Erythroblast (primary cell): Measurements from ENCODE around the gene VASN.

ENCODE experiments used
- GATA1 ChIP-seq: IDR thresholded peaks from 2 replicates; pipeline ENCODE4 v1.6.1; 2011; ENCODE audit warnings: low read depth, mild to moderate bottlenecking, control low read depth, low read length, moderate library complexity
- POLR2A ChIP-seq: IDR thresholded peaks from 2 replicates; pipeline ENCODE4 v1.6.1; 2011; ENCODE audit warnings: mild to moderate bottlenecking, low read length

DNA sequence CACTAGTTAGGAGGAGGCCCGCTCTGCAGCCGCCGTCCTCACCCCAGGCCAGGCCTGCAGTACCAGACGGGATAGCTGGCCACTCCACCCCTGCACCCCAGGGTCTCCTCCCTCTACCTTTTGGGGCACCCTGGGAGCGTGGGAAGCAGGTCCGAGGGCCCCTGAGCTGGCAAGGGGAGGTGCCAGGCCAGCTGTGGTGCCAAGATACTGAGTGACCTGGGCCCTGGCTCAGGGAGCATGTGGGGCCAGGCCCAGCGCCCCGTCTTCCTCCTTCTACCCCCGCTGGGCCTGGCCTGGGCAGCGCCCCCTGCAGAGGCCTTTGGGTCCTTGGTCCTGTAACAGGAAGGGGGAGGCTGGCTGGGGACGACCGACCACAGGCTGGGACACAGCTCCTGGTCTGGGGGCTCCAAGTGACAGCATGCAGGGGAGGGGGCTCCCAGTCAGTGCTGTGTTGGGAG is 33.5 kb upstream of the VASN start:
- TF ChIP-seq POLR2A (no peak), GATA1 (no peak)
